Liver (tissue), 9 donors: ENCODE results near the gene NRDC. TPM values are rescaled to one million over a fixed set of nuclear protein-coding genes. Genes with fewer than 3 reads are reported as not detected.

Experiments
- DNase-seq: peaks from one replicate; pipeline ENCODE4 v3.0.0-alpha.2; 2017; ENCODE audit warnings: low spot score
- H3K27ac ChIP-seq, 2 donors: one replicate each; pipeline ENCODE4 v1.7.0; 2013; ENCODE audit warnings: inconsistent platforms in 2 of 2, low read length in 2 of 2, control low read depth in 1 of 2, low read depth in 1 of 2, mild to moderate bottlenecking in 1 of 2
- H3K27me3 ChIP-seq, 4 donors: one replicate each; pipeline versions ENCODE4 v1.6.1 to v1.7.0; 2013; ENCODE audit warnings: low read length in 3 of 4, inconsistent platforms in 1 of 4, mild to moderate bottlenecking in 1 of 4, moderate library complexity in 1 of 4; ENCODE audit not compliant: control insufficient read depth in 4 of 4, insufficient read depth in 4 of 4
- H3K36me3 ChIP-seq, 4 donors: one replicate each; pipeline versions ENCODE4 v1.6.1 to v1.7.0; 2013; ENCODE audit warnings: low read length in 3 of 4, mild to moderate bottlenecking in 3 of 4, low read depth in 1 of 4, moderate library complexity in 1 of 4; ENCODE audit not compliant: control insufficient read depth in 4 of 4, insufficient read depth in 3 of 4
- H3K4me1 ChIP-seq, 4 donors: one replicate each; pipeline versions ENCODE4 v1.6.1 to v1.7.0; 2013; ENCODE audit warnings: low read length in 3 of 4, mild to moderate bottlenecking in 3 of 4, moderate library complexity in 1 of 4; ENCODE audit not compliant: control insufficient read depth in 4 of 4, insufficient read depth in 4 of 4
- H3K4me3 ChIP-seq, 3 donors: one replicate each; pipeline versions ENCODE4 v1.6.1 to v1.7.0; 2013; ENCODE audit warnings: low read length in 3 of 3, control low read depth in 1 of 3, low read depth in 1 of 3, mild to moderate bottlenecking in 1 of 3
- H3K9ac ChIP-seq, 2 donors: one replicate each; pipeline ENCODE4 v1.7.0; 2013; ENCODE audit warnings: low read length in 2 of 2, mild to moderate bottlenecking in 2 of 2, moderate library complexity in 2 of 2, control low read depth in 1 of 2, low read depth in 1 of 2
- H3K9me3 ChIP-seq, 4 donors: one replicate each; pipeline versions ENCODE4 v1.6.1 to v1.7.0; 2013; ENCODE audit warnings: low read length in 3 of 4; ENCODE audit not compliant: control insufficient read depth in 4 of 4
- ATF3 ChIP-seq: IDR thresholded peaks from 2 replicates; pipeline ENCODE4 v1.6.1; 2016; ENCODE audit warnings: antibody characterized with exemption
- CTCF ChIP-seq: fragments of 150-350 bp; IDR thresholded peaks from 2 replicates; pipeline ENCODE4 v1.5.1; 2017; ENCODE audit warnings: improper control_type of control experiment, low read depth, low read length; ENCODE audit not compliant: missing input control
- EGR1 ChIP-seq, 2 donors: IDR thresholded peaks; 2 replicates each; pipeline ENCODE4 v1.6.1; 2016 to 2018; ENCODE audit warnings: antibody characterized with exemption in 2 of 2, low read depth in 2 of 2
- FOXA1 ChIP-seq: IDR thresholded peaks from 2 replicates; pipeline ENCODE4 v1.6.1; 2016; ENCODE audit warnings: antibody characterized with exemption
- FOXA2 ChIP-seq: IDR thresholded peaks from 2 replicates; pipeline ENCODE4 v1.6.1; 2016; ENCODE audit warnings: antibody characterized with exemption
- GABPA ChIP-seq, 2 donors: IDR thresholded peaks in 1 of 2; conservative IDR thresholded peaks in 1 of 2; 2 replicates each; pipeline ENCODE4 v1.6.1; 2016; ENCODE audit warnings: antibody characterized with exemption in 2 of 2, mild to moderate bottlenecking in 1 of 2, moderate library complexity in 1 of 2
- HNF4A ChIP-seq, 2 donors: conservative IDR thresholded peaks; 2 replicates each; pipeline ENCODE4 v1.6.1; 2016; ENCODE audit warnings: antibody characterized with exemption in 2 of 2, mild to moderate bottlenecking in 2 of 2
- HNF4G ChIP-seq: IDR thresholded peaks from 2 replicates; pipeline ENCODE4 v1.6.1; 2016; ENCODE audit warnings: antibody characterized with exemption
- JUND ChIP-seq, 2 donors: IDR thresholded peaks; 2 replicates each; pipeline ENCODE4 v1.6.1; 2016; ENCODE audit warnings: antibody characterized with exemption in 2 of 2
- MAX ChIP-seq: IDR thresholded peaks from 2 replicates; pipeline ENCODE4 v1.6.1; 2016; ENCODE audit warnings: antibody characterized with exemption
- NR2F2 ChIP-seq: IDR thresholded peaks from 2 replicates; pipeline ENCODE4 v1.6.1; 2016; ENCODE audit warnings: antibody characterized with exemption
- RAD21 ChIP-seq, 2 donors: IDR thresholded peaks; 2 replicates each; pipeline ENCODE4 v1.6.1; 2016; ENCODE audit warnings: antibody characterized with exemption in 2 of 2, mild to moderate bottlenecking in 2 of 2
- REST ChIP-seq: IDR thresholded peaks from 2 replicates; pipeline ENCODE4 v1.6.1; 2016; ENCODE audit warnings: antibody characterized with exemption, mild to moderate bottlenecking
- RXRA ChIP-seq, 2 donors: IDR thresholded peaks; 2 replicates each; pipeline ENCODE4 v1.6.1; 2017 to 2018; ENCODE audit warnings: antibody characterized with exemption in 2 of 2, mild to moderate bottlenecking in 1 of 2
- SP1 ChIP-seq: IDR thresholded peaks from 2 replicates; pipeline ENCODE4 v1.6.1; 2018; ENCODE audit warnings: antibody characterized with exemption, mild to moderate bottlenecking
- TAF1 ChIP-seq: conservative IDR thresholded peaks from 2 replicates; pipeline ENCODE4 v1.6.1; 2016; ENCODE audit warnings: antibody characterized with exemption, mild to moderate bottlenecking
- YY1 ChIP-seq: IDR thresholded peaks from 2 replicates; pipeline ENCODE4 v1.6.1; 2016; ENCODE audit warnings: antibody characterized with exemption, mild to moderate bottlenecking
- ZBTB33 ChIP-seq: IDR thresholded peaks from 2 replicates; pipeline ENCODE4 v1.6.1; 2016; ENCODE audit warnings: antibody characterized with exemption
- WGBS: extraction: QIAGEN DNeasy Blood & Tissue Kit; methylation state at CpG from one replicate; pipeline ENCODE4 v1.1.7; 2013; 5-methylcytosine and 5-hydroxymethylcytosine counted together
- polyA plus RNA-seq, 2 donors: library from polyadenylated mRNA; stranded (reverse) in 1 of 2; unstranded in 1 of 2; fragments of 200-250 nt in 1 of 2; fragments of >200 nt in 1 of 2; fragmentation: Nextera tagmentation in 1 of 2; extraction: Ambion mirVana in 1 of 2; gene quantifications; one replicate each; pipeline versions ENCODE4 v1.2.1 to v1.2.3, GENCODE V29; 2013 to 2015
- total RNA-seq, 2 donors: library from RNA; depleted of rRNA; stranded (reverse); fragments of >200 nt; gene quantifications; one replicate each; pipeline ENCODE4 v1.2.3, GENCODE V29; 2014
- donor health status: healthy.
- donor health status: healthy.
- donor health status: healthy.
- donor health status: healthy.
- donor health status: healthy.

Gene NRDC
- total and polyA plus RNA-seq, 4 donors, result 42.8 to 88.7 (median 72.1) TPM

GRCh38 chr1:51749151-51749550 lies 129.4 kb downstream of the NRDC start:
- Histone ChIP-seq H3K4me3 (no peak overlapping the region), H3K27ac (no peak overlapping the region), H3K27me3 (no peaks in the 10 kb centered on the region), H3K36me3 (peaks cover 4 to 23% (median 14%) of the 10 kb centered on the region in 4 donors), H3K4me1 (peaks cover 0 to 1% (median 0%) of the 10 kb centered on the region in 4 donors), H3K9me3 (no peaks in the 10 kb centered on the region), H3K9ac (no peak overlapping the region)
- no peak for DNase-seq
- 100% methylated on average over 3 of the region's 3 CpGs for WGBS
- TF ChIP-seq CTCF, result no peak
- no peak for TF ChIP-seq YY1
- TF ChIP-seq EGR1 (IDR thresholded peaks at IDR 0.05; ENCODE audit: low read depth in 2 of 2), result no peak
- TF ChIP-seq HNF4G, result no peak
- no peak for TF ChIP-seq HNF4A (conservative IDR thresholded peaks at IDR 0.05)
- TF ChIP-seq SP1, result no peak
- TF ChIP-seq GABPA (IDR thresholded peaks at IDR 0.05 in 1 of 2, conservative IDR thresholded peaks at IDR 0.05 in 1 of 2), result no peak
- no peak for TF ChIP-seq RXRA (IDR thresholded peaks at IDR 0.05)
- TF ChIP-seq ZBTB33, result no peak
- no peak for TF ChIP-seq FOXA1
- TF ChIP-seq REST, result no peak
- no peak for TF ChIP-seq JUND (IDR thresholded peaks at IDR 0.05)
- no peak for TF ChIP-seq MAX
- no peak for TF ChIP-seq TAF1

- no peak for DNase-seq
- H3K9me3 ChIP-seq, result no peaks in the 10 kb centered on the region
- TF ChIP-seq RAD21 (IDR thresholded peaks at IDR 0.05) (no peak), YY1 (no peak), FOXA2 (no peak), HNF4G (no peak), JUND (IDR thresholded peaks at IDR 0.05) (no peak), TAF1 (no peak), EGR1 (IDR thresholded peaks at IDR 0.05; ENCODE audit: low read depth in 2 of 2) (no peak), NR2F2 (no peak), SP1 (no peak), ATF3 (no peak)
- no peak overlapping the region for H3K9ac ChIP-seq
- no peaks in the 10 kb centered on the region for H3K27me3 ChIP-seq
- peaks cover 0 to 3% (median 0%) of the 10 kb centered on the region in 4 donors for H3K4me1 ChIP-seq
- no peak overlapping the region for H3K27ac ChIP-seq
- H3K36me3 ChIP-seq, result peaks cover 0 to 9% (median 4%) of the 10 kb centered on the region in 4 donors
- no peak overlapping the region for H3K4me3 ChIP-seq
Observed at GRCh38 chr1:51745304-51745570, 133.3 kb downstream of the NRDC start.
